ENCODE results near the gene HTD2.

DNA sequence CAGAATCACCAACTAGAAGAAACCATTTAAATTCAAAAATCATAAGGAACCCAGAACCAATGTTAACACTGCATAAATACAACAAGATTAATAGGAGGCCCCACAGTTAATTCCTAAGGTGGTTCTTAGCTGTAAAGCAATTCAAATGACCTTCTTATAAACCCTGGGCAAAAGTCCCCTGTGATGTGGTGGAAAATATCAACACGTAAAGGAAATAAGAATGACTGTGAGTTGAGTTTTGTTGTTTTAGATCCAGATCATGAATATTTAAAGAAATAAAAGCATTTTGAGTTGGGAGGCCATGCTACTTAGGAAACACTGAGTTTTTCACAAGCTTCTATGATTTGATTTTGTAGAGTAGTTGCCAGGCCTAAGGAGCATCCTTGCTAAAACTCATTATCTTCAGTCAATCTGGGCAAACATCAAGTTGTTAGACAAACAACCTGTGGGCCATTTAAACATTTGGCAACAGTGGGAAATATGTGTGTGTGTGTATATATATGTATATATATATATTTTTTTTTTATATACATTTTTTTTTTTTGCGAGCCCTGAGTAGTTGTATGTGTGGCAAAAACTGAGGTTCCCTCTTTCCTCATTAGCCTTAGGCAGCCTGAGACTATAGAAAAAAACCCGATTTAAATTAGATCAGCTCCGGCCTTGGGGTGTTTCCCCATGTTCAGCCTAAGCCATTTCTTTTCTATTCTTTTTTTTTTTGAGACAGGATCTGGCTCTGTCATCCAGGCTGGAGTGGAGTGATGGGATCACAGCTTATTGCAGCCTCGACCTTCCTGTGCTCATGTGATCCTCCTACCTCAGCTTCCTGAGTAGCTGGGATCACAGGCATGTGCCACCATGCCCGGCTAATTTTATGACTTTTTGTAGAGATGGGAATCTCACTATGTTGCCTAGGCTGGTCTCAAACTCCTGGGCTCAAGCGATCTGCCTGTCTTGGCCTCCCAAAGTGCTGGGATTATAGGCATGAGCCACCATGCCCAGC lies 18.4 kb downstream of the HTD2 start:
- TF ChIP-seq POLR2AphosphoS5 (IDR thresholded peaks at IDR 0.05; ENCODE audit: low read depth, low read length) (no peak), TAF1 (IDR thresholded peaks at IDR 0.05; ENCODE audit: borderline replicate concordance, low read depth, low read length) (no peak)

Measured in GM12892 (cell line).